Measurements from ENCODE around the gene LRCH4. TPM values are rescaled to one million over a fixed set of nuclear protein-coding genes. Genes with fewer than 3 reads are reported as not detected.
"Not testable (repeated sequence)": the region's sequence is repeated elsewhere in the genome, so short reads cannot be mapped to it uniquely, and the experiment has no call there.

Gene LRCH4
- total and polyA plus RNA-seq, 2 experiments from 2014 or later: 103 to 108 TPM

GRCh38 chr7:100553032-100553431 lies 32.9 kb downstream of the LRCH4 start:
- no peak for DNase-seq (ENCODE audit: low read depth in 1 of 2, low spot score in 1 of 2)
- Histone ChIP-seq H3K36me3 (peaks cover 16% of the 10 kb centered on the region), H3K4me3 (no peak overlapping the region), H3K27ac (no peak overlapping the region), H3K27me3 (no peaks in the 10 kb centered on the region), H3K9me3 (ENCODE audit: low read depth) (no peaks in the 10 kb centered on the region), H3K4me1 (ENCODE audit: low read depth) (no peaks in the 10 kb centered on the region)
- no peak for TF ChIP-seq CTCF (IDR thresholded peaks at IDR 0.05; ENCODE audit: low read depth, low read length)

DNA sequence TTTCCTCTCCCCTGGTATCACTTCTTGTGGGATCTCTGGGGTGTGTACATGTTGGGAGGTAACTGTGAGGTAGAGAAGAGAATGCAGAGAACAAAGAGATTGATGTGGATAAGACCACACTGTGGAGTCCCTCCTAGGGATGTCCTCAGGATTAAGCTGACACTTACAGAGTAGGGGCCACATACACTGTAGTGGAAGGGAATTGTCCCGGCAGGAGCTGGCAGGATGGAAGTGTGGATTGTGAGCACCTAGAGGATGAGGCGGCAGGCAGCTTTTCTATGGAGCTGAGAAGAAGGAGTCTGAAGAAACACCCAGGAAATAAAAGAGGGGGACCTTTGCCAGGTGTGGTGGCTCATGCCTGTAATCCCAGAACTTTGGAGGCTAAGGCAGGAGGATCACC lies 33.4 kb downstream of the LRCH4 start:
- peaks cover 11% of the 10 kb centered on the region for H3K36me3 ChIP-seq
- TF ChIP-seq CTCF (IDR thresholded peaks at IDR 0.05; ENCODE audit: low read depth, low read length): no peak
- no peak overlapping the region for H3K4me3 ChIP-seq

DNA sequence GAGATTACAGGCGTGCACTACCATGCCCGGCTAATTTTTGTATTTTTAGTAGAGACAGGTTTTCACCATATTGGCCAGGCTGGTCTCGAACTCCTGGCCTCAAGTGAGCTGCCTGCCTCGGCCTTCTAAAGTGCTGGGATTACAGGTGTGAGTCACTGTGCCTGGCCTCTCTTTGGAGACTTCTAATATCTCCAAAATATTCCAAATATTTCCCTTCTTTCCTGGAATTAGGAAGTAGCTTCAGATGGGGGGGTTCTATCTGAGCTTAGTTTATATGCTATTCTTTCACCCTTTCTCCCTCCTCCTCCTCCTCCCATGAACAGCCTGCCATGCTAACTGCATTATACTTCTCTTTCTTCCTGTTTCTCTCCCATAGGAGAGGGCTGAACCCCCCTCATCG lies 37.5 kb downstream of the LRCH4 start:
- H3K9me3 ChIP-seq (ENCODE audit: low read depth); H3K4me3 ChIP-seq; H3K27ac ChIP-seq; H3K36me3 ChIP-seq; H3K27me3 ChIP-seq: not testable (repeated sequence)
- DNase-seq (ENCODE audit: low read depth in 1 of 2, low spot score in 1 of 2): peak in 1 of 2 donors; percentile 44
- peaks cover 30% of the 10 kb centered on the region for H3K4me1 ChIP-seq (ENCODE audit: low read depth)

More for the DNA sequence above, 33.4 kb downstream of the LRCH4 start:
- DNase-seq (ENCODE audit: low read depth in 1 of 2, low spot score in 1 of 2): no peak
- H3K27ac ChIP-seq: no peak overlapping the region
- no peaks in the 10 kb centered on the region for H3K4me1 ChIP-seq (ENCODE audit: low read depth)
- no peaks in the 10 kb centered on the region for H3K27me3 ChIP-seq
- H3K9me3 ChIP-seq (ENCODE audit: low read depth): no peaks in the 10 kb centered on the region

- H3K9me3 ChIP-seq (ENCODE audit: low read depth): no peaks in the 10 kb centered on the region
- H3K27me3 ChIP-seq: no peaks in the 10 kb centered on the region
- H3K4me3 ChIP-seq: no peak overlapping the region
- peaks cover 30% of the 10 kb centered on the region for H3K4me1 ChIP-seq (ENCODE audit: low read depth)
- peak in 1 of 2 donors; percentile 90 for DNase-seq (ENCODE audit: low read depth in 1 of 2, low spot score in 1 of 2)
- TF ChIP-seq CTCF (IDR thresholded peaks at IDR 0.05; ENCODE audit: low read depth, low read length): peak; percentile 11
- no peak overlapping the region for H3K27ac ChIP-seq
- H3K36me3 ChIP-seq: peaks cover 8% of the 10 kb centered on the region
Measured at GRCh38 chr7:100547872-100548271, 38.1 kb downstream of the LRCH4 start.

GRCh38 chr7:100546926-100547800 lies 38.8 kb downstream of the LRCH4 start:
- no peak for TF ChIP-seq CTCF (IDR thresholded peaks at IDR 0.05; ENCODE audit: low read depth, low read length)
- H3K9me3 ChIP-seq (ENCODE audit: low read depth): no peaks in the 10 kb centered on the region
- no peaks in the 10 kb centered on the region for H3K27me3 ChIP-seq
- H3K27ac ChIP-seq: peak overlapping the region; percentile 83
- no peak overlapping the region for H3K4me3 ChIP-seq
- peaks cover 30% of the 10 kb centered on the region for H3K4me1 ChIP-seq (ENCODE audit: low read depth)
- no peak for DNase-seq (ENCODE audit: low read depth in 1 of 2, low spot score in 1 of 2)
- peaks cover 4% of the 10 kb centered on the region for H3K36me3 ChIP-seq

Data from cardiac muscle cell (in vitro differentiated cells and primary cell).